Activated T-cell treated with anti-CD3 and anti-CD28 coated beads, Interleukin-2, amount 50 U/mL, for 24 hours (primary cell): ENCODE results near the gene TMEM214.
A peak's percentile ranks its signal among the peaks of the same experiment; 100 is the strongest.

Source experiments
- DNase-seq: peaks from one replicate; pipeline ENCODE4 v3.0.0-alpha.2; 2020
- H3K27ac Mint-ChIP-seq: 2 replicates; pipeline ENCODE4 v1.8.0; 2020; ENCODE audit warnings: mild to moderate bottlenecking, mixed read lengths
- H3K27me3 Mint-ChIP-seq: 2 replicates; pipeline ENCODE4 v1.8.0; 2020; ENCODE audit warnings: mixed read lengths
- H3K36me3 Mint-ChIP-seq: 2 replicates; pipeline ENCODE4 v1.8.0; 2020; ENCODE audit warnings: low read depth, mixed read lengths
- H3K4me1 Mint-ChIP-seq: 2 replicates; pipeline ENCODE4 v1.8.0; 2020; ENCODE audit warnings: low read depth, mixed read lengths
- H3K4me3 Mint-ChIP-seq: 2 replicates; pipeline ENCODE4 v1.8.0; 2020; ENCODE audit warnings: mild to moderate bottlenecking, moderate library complexity, mixed read lengths
- H3K9me3 Mint-ChIP-seq: 2 replicates; pipeline ENCODE4 v1.8.0; 2020; ENCODE audit warnings: mixed read lengths

Gene TMEM214

DNA sequence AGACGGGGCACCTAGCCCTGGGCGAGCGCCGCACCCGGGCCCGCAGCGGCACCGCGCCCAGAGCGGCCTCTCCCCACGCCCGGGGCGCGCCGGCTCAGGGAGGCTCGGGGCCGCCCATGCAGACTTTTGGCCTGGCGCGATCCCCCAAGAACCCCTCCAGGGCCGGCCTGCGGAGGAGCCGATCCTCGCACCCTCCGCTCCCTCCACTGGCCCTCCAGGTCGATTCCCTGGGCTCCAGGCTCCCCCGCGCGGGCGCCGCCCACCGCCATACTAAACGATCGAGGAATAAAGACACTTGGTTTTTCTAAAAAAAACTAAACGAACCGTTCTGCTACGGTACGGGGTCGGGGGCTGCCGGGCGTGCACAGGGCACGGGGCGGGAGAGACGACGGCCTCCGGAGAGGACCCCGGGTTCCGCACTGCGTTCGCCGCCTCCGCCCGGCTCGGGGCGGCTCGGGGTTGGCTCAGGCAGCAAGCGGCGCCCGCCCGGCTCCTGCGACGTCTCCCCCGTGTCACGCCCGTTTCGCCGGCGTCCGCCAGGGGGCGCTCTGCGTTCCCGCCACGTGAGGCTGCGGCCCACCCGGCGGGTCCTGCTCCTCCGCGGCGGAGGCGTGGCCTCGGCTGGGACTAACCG lies 53.4 kb downstream of the TMEM214 start:
- Mint-ChIP-seq H3K36me3 (no peaks in the 10 kb centered on the region), H3K9me3 (no peaks in the 10 kb centered on the region), H3K27me3 (no peaks in the 10 kb centered on the region), H3K27ac (peak overlapping the region; percentile 91), H3K4me1 (peaks cover 28% of the 10 kb centered on the region), H3K4me3 (peak overlapping the region; percentile 84)
- peak; percentile 100 for DNase-seq

DNA sequence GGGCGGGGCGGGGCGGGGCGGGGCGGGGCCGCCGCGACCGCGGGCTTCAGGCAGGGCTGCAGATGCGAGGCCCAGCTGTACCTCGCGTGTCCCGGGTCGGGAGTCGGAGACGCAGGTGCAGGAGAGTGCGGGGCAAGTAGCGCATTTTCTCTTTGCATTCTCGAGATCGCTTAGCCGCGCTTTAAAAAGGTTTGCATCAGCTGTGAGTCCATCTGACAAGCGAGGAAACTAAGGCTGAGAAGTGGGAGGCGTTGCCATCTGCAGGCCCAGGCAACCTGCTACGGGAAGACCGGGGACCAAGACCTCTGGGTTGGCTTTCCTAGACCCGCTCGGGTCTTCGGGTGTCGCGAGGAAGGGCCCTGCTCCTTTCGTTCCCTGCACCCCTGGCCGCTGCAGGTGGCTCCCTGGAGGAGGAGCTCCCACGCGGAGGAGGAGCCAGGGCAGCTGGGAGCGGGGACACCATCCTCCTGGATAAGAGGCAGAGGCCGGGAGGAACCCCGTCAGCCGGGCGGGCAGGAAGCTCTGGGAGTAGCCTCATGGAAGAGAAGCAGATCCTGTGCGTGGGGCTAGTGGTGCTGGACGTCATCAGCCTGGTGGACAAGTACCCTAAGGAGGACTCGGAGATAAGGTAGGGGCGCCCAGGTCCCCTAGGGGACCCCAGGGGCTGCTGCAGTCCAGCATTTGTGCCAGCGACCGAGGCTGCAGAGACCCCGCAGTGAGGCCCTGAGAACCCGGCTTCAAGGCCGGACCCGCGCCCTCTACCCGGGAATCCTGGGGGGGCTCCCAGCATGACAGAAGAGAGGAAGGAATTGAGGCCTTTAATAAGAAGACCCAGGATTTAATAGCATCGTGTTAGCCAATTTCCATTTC lies 54.2 kb downstream of the TMEM214 start, which contains the start of gene KHK:
Gene KHK (plus strand): TSS at position 49 of the 870 bp plus-strand sequence. CDS start 488 bp downstream, at position 537.
- H3K9me3 Mint-ChIP-seq, result no peaks in the 10 kb centered on the region
- H3K27ac Mint-ChIP-seq, result peak within 1 kb of the TSS; percentile 91
- H3K36me3 Mint-ChIP-seq, result no peaks in the 10 kb centered on the region
- H3K4me3 Mint-ChIP-seq, result peak within 1 kb of the TSS; percentile 84
- peaks cover 20% of the 10 kb centered on the region for H3K4me1 Mint-ChIP-seq
- H3K27me3 Mint-ChIP-seq, result no peaks in the 10 kb centered on the region
- no peak for DNase-seq

DNA sequence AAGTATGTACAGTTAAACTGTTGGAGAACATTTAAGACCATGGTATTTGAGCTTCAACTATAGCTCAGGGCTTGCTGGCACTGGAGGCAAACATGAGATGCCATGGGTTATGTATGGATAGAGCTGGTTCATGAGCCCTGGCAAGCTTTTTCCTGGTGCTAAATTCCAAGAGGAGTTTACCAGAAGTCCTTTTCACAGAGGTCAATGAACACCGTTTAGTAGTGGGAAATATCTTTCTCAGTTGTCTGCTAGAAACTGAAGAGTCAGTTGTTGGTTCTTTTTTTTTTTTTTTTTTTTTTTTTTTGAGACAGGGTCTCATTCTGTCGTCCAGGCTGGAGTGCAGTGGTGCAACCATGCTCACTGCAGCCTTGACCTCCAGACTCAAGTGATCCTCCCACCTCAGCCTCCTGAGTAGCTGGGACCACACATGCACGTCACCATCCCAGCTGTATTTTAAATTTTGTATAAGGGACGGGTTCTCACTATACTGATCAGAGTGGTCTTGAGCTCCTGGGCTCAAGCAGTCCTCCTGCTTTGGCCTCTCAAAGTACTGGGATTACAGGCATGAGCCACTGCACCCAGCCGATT lies 55.2 kb downstream of the TMEM214 start:
- Mint-ChIP-seq H3K4me1 (peaks cover 20% of the 10 kb centered on the region), H3K36me3 (no peaks in the 10 kb centered on the region), H3K9me3 (no peaks in the 10 kb centered on the region), H3K27me3 (no peaks in the 10 kb centered on the region), H3K27ac (no peak overlapping the region), H3K4me3 (peak overlapping the region; percentile 84)
- DNase-seq, result no peak

DNA sequence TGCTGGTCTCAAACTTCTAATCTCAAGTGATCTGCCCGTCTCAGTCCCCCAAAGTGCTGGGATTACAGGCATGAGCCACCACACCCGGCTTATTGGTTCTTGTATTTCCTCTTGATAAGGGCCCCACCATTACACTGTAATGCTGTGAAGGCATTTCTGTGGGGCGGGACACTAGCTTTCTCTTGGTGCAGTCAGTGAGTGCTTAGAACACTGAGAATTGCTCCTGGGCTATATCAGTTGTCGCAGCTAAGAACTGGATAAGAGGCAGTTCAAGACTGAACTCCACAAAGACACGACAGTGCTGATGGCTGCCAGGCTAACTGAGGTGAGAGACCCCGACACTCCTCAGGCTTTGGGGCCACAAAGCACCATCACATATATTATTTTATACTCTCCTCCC lies 55.9 kb downstream of the TMEM214 start:
- H3K4me3 Mint-ChIP-seq, result no peak overlapping the region
- no peak overlapping the region for H3K27ac Mint-ChIP-seq

DNA sequence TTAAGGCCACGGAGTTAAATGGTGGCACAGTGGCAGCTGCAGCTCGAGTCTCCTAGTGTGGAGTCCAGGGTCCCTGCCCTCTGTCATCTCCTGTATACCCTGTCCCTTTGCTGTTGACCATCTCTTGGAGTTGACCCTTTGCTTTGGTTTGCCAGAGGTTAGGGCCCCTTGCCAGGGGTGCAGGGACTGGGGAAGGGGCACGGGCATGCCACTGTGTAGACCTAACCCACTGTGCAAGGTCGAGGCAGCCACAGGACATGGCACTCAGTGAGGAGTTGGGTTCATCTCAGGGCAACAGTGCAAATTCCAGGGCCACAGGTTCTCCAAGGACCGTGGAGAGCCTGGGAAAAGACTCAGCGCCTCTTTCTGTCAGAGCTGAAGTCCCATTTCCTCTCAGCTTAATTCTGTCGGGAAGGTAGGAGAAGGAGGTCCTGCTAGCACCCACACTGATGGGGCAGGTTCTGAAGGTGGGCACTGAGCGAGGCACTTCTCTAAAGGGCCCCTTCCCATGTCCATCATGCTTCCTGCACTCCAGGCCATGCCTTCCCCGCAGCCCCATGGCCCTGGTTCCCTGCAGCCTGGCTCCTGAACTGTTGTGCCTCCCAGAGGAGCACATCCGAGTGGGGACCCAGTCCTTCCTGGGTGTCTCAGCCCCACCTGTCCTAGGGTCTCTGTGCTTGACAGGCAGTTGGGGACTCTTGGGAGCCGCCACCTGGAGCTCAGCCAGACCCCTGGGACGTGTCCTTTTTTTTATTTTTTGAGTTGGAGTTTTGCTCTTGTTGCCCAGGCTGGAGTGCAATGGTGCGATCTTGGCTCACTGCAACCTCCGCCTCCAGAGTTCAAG lies 56.6 kb downstream of the TMEM214 start:
- Mint-ChIP-seq H3K4me1 (peaks cover 19% of the 10 kb centered on the region), H3K9me3 (no peaks in the 10 kb centered on the region), H3K27ac (no peak overlapping the region), H3K27me3 (no peaks in the 10 kb centered on the region), H3K36me3 (no peaks in the 10 kb centered on the region), H3K4me3 (no peak overlapping the region)
- no peak for DNase-seq

More for the DNA sequence above, 55.9 kb downstream of the TMEM214 start:
- Mint-ChIP-seq H3K4me1 (peaks cover 19% of the 10 kb centered on the region), H3K36me3 (no peaks in the 10 kb centered on the region), H3K27me3 (no peaks in the 10 kb centered on the region), H3K9me3 (no peaks in the 10 kb centered on the region)
- no peak for DNase-seq
